ENCODE measurements around the gene MIER1.
"Not testable (repeated sequence)": the region's sequence is repeated elsewhere in the genome, so short reads cannot be mapped to it uniquely, and the experiment has no call there.

The MIER1 gene

GRCh38 chr1:66968574-66968973 lies 43.8 kb downstream of the MIER1 start:
- Histone ChIP-seq H2BK15ac (ENCODE audit: low read depth, poor library complexity, severe bottlenecking) (no peak overlapping the region), H3K4ac (ENCODE audit: low read depth in 1 of 2, low read length in 2 of 2) (no peak overlapping the region), H3K4me1 (ENCODE audit: control insufficient read depth, insufficient read depth, low read depth, low read length) (no peaks in the 10 kb centered on the region), H3K36me3 (ENCODE audit: control insufficient read depth in 1 of 2, insufficient read depth in 2 of 2, low read depth in 1 of 2, low read length in 2 of 2) (peaks cover 4 to 89% of the 10 kb centered on the region in 2 experiments), H3K27me3 (ENCODE audit: control insufficient read depth in 1 of 2, insufficient read depth in 1 of 2, low read length in 2 of 2) (no peaks in the 10 kb centered on the region), H3K14ac (ENCODE audit: low read length in 2 of 2) (no peak overlapping the region), H3K4me2 (ENCODE audit: low read length, poor library complexity, severe bottlenecking) (no peak overlapping the region), H3K9ac (ENCODE audit: low read length) (no peak overlapping the region), H3K4me3 (ENCODE audit: insufficient read depth in 1 of 2, low read depth in 1 of 2, low read length in 2 of 2) (no peak overlapping the region), H2AFZ (ENCODE audit: low read depth, low read length) (no peak overlapping the region), H4K91ac (ENCODE audit: low read length) (no peak overlapping the region), H2AK5ac (ENCODE audit: low read length, severe bottlenecking) (no peak overlapping the region), H3K9me3 (ENCODE audit: control insufficient read depth, low read length) (peaks cover 2% of the 10 kb centered on the region), H3K23ac (ENCODE audit: low read length in 2 of 2) (no peak overlapping the region), H4K8ac (ENCODE audit: low read length) (no peak overlapping the region), H2BK5ac (ENCODE audit: low read depth, low read length, poor library complexity, severe bottlenecking) (no peak overlapping the region), H2BK120ac (ENCODE audit: low read depth, low read length) (no peak overlapping the region), H3K18ac (ENCODE audit: low read depth in 1 of 2, low read length in 2 of 2) (no peak overlapping the region), H3K27ac (ENCODE audit: low read length, poor library complexity, severe bottlenecking) (no peak overlapping the region), H3K79me1 (replicated peaks; ENCODE audit: low read length, poor library complexity, severe bottlenecking) (peaks cover 4% of the 10 kb centered on the region), H2BK12ac (ENCODE audit: low read length in 2 of 2) (no peak overlapping the region)
- WGBS: 100% methylated on average over 2 of the region's 3 CpGs
- no peak for DNase-seq

DNA sequence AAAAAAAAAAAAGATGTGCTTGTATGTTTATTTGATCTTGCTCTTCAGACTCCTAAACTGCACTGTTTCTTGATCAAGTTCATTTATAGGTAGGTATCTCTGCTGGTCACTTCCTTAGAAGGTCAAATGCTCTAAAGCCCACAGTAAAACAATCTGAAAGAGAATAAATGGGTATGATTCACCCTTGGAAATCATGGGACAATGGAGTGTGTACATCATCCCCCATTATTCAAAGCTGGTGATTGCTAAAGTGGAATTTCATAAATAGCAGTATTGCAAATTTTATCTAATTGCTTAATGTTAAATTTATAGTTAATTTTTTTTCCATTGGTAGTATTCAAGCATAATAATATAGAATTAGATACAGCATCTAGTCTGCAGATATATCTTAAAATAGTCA lies 53.4 kb downstream of the MIER1 start:
- Histone ChIP-seq H4K8ac (ENCODE audit: low read length) (no peak overlapping the region), H3K79me1 (replicated peaks; ENCODE audit: low read length, poor library complexity, severe bottlenecking) (peaks cover 4% of the 10 kb centered on the region), H3K9me3 (ENCODE audit: control insufficient read depth, low read length) (no peaks in the 10 kb centered on the region), H3K23ac (ENCODE audit: low read length in 2 of 2) (no peak overlapping the region), H2AFZ (ENCODE audit: low read depth, low read length) (no peak overlapping the region), H4K91ac (ENCODE audit: low read length) (no peak overlapping the region), H3K4me2 (ENCODE audit: low read length, poor library complexity, severe bottlenecking) (no peak overlapping the region), H2BK5ac (ENCODE audit: low read depth, low read length, poor library complexity, severe bottlenecking) (no peak overlapping the region), H3K14ac (ENCODE audit: low read length in 2 of 2) (no peak overlapping the region), H3K27ac (ENCODE audit: low read length, poor library complexity, severe bottlenecking) (no peak overlapping the region), H2BK12ac (ENCODE audit: low read length in 2 of 2) (no peak overlapping the region), H2BK15ac (ENCODE audit: low read depth, poor library complexity, severe bottlenecking) (no peak overlapping the region), H3K4me1 (ENCODE audit: control insufficient read depth, insufficient read depth, low read depth, low read length) (peaks cover 1% of the 10 kb centered on the region), H3K18ac (ENCODE audit: low read depth in 1 of 2, low read length in 2 of 2) (no peak overlapping the region), H2BK120ac (ENCODE audit: low read depth, low read length) (no peak overlapping the region), H3K4ac (ENCODE audit: low read depth in 1 of 2, low read length in 2 of 2) (no peak overlapping the region), H3K9ac (ENCODE audit: low read length) (no peak overlapping the region), H2AK5ac (ENCODE audit: low read length, severe bottlenecking) (no peak overlapping the region), H3K27me3 (ENCODE audit: control insufficient read depth in 1 of 2, insufficient read depth in 1 of 2, low read length in 2 of 2) (no peaks in the 10 kb centered on the region), H3K4me3 (ENCODE audit: insufficient read depth in 1 of 2, low read depth in 1 of 2, low read length in 2 of 2) (no peak overlapping the region), H3K36me3 (ENCODE audit: control insufficient read depth in 1 of 2, insufficient read depth in 2 of 2, low read depth in 1 of 2, low read length in 2 of 2) (peaks cover 14 to 90% of the 10 kb centered on the region in 2 experiments)
- DNase-seq: no peak

- not testable (repeated sequence) for H3K27ac ChIP-seq (ENCODE audit: low read length, poor library complexity, severe bottlenecking)
Observed at GRCh38 chr1:66979621-66980020, 54.8 kb downstream of the MIER1 start.

DNA sequence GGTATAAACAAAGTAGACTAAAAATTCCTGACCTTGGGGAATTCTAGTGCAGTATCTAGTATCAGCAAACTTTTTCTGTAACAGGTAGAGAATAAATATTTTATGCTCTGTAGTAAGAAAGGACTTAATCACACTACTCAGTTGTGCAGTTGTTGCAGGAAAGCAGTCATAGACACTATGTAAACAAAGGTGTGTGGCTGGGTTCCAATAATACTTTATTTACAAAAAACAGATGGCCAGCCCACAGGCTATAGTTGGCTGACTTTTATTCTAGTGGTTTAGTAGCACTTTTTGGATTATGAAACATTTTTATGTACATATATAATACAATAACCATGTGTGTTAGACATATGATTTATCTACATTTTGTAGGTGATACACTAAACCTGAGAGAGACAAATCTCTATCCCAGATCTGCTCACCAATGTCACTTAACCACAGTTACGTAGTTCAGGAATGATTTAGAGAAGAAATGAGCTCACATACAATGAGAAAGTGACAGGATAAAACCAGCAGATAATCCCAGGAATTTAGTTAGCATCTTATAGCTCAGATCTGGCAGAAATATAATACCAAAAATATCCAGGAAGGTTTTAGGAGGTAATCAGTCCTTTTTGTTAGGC lies 56.1 kb downstream of the MIER1 start:
- DNase-seq: peak; percentile 34
- no peak overlapping the region for H2BK12ac ChIP-seq (ENCODE audit: low read length in 2 of 2)
- peaks cover 2% of the 10 kb centered on the region for H3K4me1 ChIP-seq (ENCODE audit: control insufficient read depth, insufficient read depth, low read depth, low read length)
- no peak overlapping the region for H4K91ac ChIP-seq (ENCODE audit: low read length)
- H3K9me3 ChIP-seq (ENCODE audit: control insufficient read depth, low read length): no peaks in the 10 kb centered on the region
- H2BK120ac ChIP-seq (ENCODE audit: low read depth, low read length): no peak overlapping the region
- H3K18ac ChIP-seq (ENCODE audit: low read depth in 1 of 2, low read length in 2 of 2): no peak overlapping the region
- H2BK5ac ChIP-seq (ENCODE audit: low read depth, low read length, poor library complexity, severe bottlenecking): no peak overlapping the region
- H2AK5ac ChIP-seq (ENCODE audit: low read length, severe bottlenecking): no peak overlapping the region
- H3K79me1 ChIP-seq (replicated peaks; ENCODE audit: low read length, poor library complexity, severe bottlenecking): peaks cover under 1% of the 10 kb centered on the region
- H3K23ac ChIP-seq (ENCODE audit: low read length in 2 of 2): no peak overlapping the region
- H4K8ac ChIP-seq (ENCODE audit: low read length): no peak overlapping the region
- no peak overlapping the region for H3K4me2 ChIP-seq (ENCODE audit: low read length, poor library complexity, severe bottlenecking)
- no peak overlapping the region for H3K27ac ChIP-seq (ENCODE audit: low read length, poor library complexity, severe bottlenecking)
- H3K14ac ChIP-seq (ENCODE audit: low read length in 2 of 2): no peak overlapping the region
- no peak overlapping the region for H2BK15ac ChIP-seq (ENCODE audit: low read depth, poor library complexity, severe bottlenecking)
- H2AFZ ChIP-seq (ENCODE audit: low read depth, low read length): no peak overlapping the region
- H3K27me3 ChIP-seq (ENCODE audit: control insufficient read depth in 1 of 2, insufficient read depth in 1 of 2, low read length in 2 of 2): no peaks in the 10 kb centered on the region
- WGBS: no CpG with 5 or more reads among the region's 1 CpG
- H3K4me3 ChIP-seq (ENCODE audit: insufficient read depth in 1 of 2, low read depth in 1 of 2, low read length in 2 of 2): peak overlapping the region in 1 of 2 experiments; percentile 55
- H3K4ac ChIP-seq (ENCODE audit: low read depth in 1 of 2, low read length in 2 of 2): no peak overlapping the region
- H3K36me3 ChIP-seq (ENCODE audit: control insufficient read depth in 1 of 2, insufficient read depth in 2 of 2, low read depth in 1 of 2, low read length in 2 of 2): peaks cover 9 to 92% of the 10 kb centered on the region in 2 experiments
- peak overlapping the region; percentile 87 for H3K9ac ChIP-seq (ENCODE audit: low read length)

More at GRCh38 chr1:66979621-66980020, 54.8 kb downstream of the MIER1 start:
- peaks cover 14 to 92% of the 10 kb centered on the region in 2 experiments for H3K36me3 ChIP-seq (ENCODE audit: control insufficient read depth in 1 of 2, insufficient read depth in 2 of 2, low read depth in 1 of 2, low read length in 2 of 2)
- not testable (repeated sequence) for H3K18ac ChIP-seq (ENCODE audit: low read depth in 1 of 2, low read length in 2 of 2); H2BK12ac ChIP-seq (ENCODE audit: low read length in 2 of 2); H3K4me3 ChIP-seq (ENCODE audit: insufficient read depth in 1 of 2, low read depth in 1 of 2, low read length in 2 of 2); H3K23ac ChIP-seq (ENCODE audit: low read length in 2 of 2); H2BK120ac ChIP-seq (ENCODE audit: low read depth, low read length); H3K4me1 ChIP-seq (ENCODE audit: control insufficient read depth, insufficient read depth, low read depth, low read length); H2BK15ac ChIP-seq (ENCODE audit: low read depth, poor library complexity, severe bottlenecking); H3K4ac ChIP-seq (ENCODE audit: low read depth in 1 of 2, low read length in 2 of 2); H2AK5ac ChIP-seq (ENCODE audit: low read length, severe bottlenecking); H3K27me3 ChIP-seq (ENCODE audit: control insufficient read depth in 1 of 2, insufficient read depth in 1 of 2, low read length in 2 of 2); H4K8ac ChIP-seq (ENCODE audit: low read length); H2BK5ac ChIP-seq (ENCODE audit: low read depth, low read length, poor library complexity, severe bottlenecking); H3K9me3 ChIP-seq (ENCODE audit: control insufficient read depth, low read length); H4K91ac ChIP-seq (ENCODE audit: low read length); H3K4me2 ChIP-seq (ENCODE audit: low read length, poor library complexity, severe bottlenecking); DNase-seq; H2AFZ ChIP-seq (ENCODE audit: low read depth, low read length); H3K9ac ChIP-seq (ENCODE audit: low read length); H3K14ac ChIP-seq (ENCODE audit: low read length in 2 of 2); H3K79me1 ChIP-seq (replicated peaks; ENCODE audit: low read length, poor library complexity, severe bottlenecking)
- WGBS: 97% methylated on average over 7 of the region's 11 CpGs

All from mesenchymal stem cell (in vitro differentiated cells and primary cell).